ENCODE measurements around the gene BAG5.

Gene BAG5

DNA sequence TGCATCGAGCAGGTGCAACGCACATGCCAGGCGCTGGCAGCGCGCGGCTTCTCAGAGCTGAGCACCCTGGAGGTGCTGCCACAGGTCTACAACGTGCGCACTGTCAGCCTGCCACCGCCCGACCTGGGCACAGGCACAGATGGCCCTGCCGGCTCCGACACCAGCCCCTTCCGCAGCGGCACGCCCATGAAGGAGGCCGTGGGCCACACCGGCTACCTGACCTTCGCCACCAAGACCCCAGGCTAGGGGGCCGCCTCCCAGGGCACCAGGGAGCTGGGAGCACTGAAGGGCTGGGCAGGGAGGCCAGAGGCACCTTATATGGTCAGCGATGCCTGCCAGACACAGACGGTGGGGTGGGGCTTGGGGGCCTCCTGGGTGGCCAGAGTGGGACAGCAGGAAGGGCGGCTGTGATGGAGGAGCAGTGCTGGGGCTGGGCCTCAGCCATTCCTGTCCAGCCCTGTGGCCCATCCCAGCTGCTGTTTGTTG is 27.8 kb downstream of the BAG5 start:
- no peak for TF ChIP-seq ZFX (IDR thresholded peaks at IDR 0.05)
- TF ChIP-seq, protein P1, sequence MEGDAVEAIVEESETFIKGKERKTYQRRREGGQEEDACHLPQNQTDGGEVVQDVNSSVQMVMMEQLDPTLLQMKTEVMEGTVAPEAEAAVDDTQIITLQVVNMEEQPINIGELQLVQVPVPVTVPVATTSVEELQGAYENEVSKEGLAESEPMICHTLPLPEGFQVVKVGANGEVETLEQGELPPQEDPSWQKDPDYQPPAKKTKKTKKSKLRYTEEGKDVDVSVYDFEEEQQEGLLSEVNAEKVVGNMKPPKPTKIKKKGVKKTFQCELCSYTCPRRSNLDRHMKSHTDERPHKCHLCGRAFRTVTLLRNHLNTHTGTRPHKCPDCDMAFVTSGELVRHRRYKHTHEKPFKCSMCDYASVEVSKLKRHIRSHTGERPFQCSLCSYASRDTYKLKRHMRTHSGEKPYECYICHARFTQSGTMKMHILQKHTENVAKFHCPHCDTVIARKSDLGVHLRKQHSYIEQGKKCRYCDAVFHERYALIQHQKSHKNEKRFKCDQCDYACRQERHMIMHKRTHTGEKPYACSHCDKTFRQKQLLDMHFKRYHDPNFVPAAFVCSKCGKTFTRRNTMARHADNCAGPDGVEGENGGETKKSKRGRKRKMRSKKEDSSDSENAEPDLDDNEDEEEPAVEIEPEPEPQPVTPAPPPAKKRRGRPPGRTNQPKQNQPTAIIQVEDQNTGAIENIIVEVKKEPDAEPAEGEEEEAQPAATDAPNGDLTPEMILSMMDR (conservative IDR thresholded peaks at IDR 0.05): no peak
- no peak overlapping the region for H3K27ac ChIP-seq

DNA sequence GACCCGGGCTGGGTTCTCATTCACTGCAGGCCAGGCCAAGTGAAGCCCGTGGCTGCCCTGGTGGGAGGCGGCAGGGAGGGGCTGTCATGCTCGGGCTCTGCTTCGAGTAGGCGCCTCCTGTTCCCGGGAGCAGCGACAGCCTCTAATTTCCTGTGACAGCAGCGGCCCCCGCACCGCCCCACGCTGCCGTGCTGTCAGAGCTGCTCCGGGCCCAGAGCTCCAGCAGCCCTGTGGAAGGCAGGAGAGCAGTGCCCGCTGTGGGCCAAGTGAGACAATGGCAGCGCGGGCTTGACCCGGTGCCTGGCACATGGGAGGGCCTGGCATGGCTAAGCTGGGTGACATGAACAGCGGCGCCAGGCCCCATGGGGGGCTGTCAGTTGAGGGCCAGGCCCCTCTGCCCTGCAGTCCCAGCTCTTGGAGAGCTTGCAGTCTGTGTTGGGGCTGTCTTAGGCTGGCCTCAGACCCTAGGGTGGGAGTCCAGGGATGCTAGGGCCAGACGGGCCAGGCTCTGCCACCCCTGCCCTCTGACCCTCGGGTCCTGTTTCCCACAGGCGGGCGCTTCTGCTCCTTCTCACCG is 28.4 kb downstream of the BAG5 start:
- TF ChIP-seq ZFX (IDR thresholded peaks at IDR 0.05): no peak
- TF ChIP-seq, protein P1 (conservative IDR thresholded peaks at IDR 0.05): no peak

DNA sequence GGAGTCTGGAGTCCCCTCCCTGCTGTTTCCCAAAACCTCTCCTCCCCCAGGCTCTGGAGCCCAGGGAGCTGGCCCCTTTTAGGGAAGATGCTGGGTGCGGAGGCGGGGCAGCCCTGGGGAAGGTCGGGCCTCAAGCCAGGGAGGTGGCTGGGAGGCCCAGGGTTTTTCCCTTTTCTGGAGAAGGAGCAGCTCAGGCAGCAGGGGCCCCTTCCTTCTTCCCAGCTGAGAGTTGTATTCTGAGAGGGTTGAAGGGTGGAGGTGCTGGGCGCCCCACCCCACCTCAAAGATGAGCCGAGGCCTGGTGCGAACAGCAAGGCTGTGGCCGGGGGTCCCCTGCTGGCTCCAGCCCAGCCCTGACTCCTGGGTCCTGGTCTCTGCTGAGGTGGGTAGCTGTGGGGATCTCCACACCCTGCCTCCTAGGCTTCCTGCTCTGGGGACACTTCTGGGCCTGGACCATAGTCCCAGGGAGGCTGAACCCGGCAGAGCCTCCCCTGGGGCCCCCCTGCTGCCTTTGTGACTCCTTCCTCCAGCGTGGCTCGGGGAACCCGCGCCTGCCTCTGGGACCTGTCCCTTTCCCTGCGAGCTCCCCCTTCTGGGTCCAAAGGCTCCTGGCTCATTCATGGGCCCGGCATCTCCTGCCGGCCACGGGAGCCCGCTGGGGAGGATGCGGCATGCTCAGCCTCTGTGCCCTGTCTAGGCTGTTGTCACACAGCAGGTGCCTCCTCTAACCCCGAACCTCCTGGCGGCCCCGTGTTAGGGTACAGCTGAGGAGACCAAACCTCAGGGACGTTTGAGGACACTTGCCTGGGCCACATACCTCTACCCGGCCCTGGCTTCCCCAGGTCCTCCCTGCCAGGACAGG is 29.1 kb downstream of the BAG5 start:
- TF ChIP-seq, protein P1 (conservative IDR thresholded peaks at IDR 0.05): no peak
- no peak for TF ChIP-seq ZFX (IDR thresholded peaks at IDR 0.05)
- no peak overlapping the region for H3K27ac ChIP-seq

More for the DNA sequence above, 28.4 kb downstream of the BAG5 start:
- no peak overlapping the region for H3K27ac ChIP-seq

DNA sequence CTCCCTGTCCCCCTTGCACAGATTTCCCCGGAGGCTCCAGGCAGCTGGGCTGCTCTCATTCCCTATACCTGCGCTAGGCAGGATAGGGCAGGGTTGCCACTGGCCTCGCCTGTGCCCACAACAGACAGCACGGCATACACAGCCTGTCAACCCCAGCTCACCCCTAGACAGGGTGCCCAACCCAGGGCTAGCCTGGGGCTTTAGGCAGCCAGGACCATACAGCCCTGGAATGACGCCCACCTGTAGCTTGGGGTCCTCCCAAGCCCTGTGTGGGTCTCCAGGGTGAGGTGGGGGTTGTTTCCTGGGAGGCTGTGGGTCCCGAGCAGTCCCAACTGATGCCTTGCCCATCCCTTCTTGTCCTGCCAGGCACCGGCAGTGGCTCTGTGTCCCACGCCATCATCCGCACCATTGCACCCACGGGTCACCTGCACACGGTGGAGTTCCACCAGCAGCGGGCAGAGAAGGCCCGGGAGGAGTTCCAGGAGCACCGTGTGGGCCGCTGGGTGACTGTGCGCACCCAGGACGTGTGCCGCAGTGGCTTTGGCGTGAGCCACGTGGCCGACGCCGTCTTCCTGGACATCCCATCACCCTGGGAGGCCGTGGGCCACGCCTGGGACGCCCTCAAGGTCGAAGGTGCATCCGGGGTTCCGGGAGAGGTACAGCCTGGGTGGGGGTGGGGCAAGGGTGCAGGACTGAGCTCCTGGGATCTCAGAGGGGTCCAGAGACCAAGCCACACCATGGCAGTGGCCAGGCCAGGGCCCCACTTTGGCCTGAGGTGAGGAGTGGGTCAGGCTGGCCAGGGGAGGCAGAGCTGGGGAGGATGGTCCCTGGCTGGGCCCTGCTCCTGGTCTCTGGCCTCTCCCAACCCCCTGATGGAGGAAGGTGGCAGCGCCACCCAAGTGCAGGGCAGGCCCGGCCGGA is 30.0 kb downstream of the BAG5 start:
- no peak overlapping the region for H3K27ac ChIP-seq
- TF ChIP-seq ZFX (IDR thresholded peaks at IDR 0.05): no peak
- TF ChIP-seq, protein P1 (conservative IDR thresholded peaks at IDR 0.05): no peak

DNA sequence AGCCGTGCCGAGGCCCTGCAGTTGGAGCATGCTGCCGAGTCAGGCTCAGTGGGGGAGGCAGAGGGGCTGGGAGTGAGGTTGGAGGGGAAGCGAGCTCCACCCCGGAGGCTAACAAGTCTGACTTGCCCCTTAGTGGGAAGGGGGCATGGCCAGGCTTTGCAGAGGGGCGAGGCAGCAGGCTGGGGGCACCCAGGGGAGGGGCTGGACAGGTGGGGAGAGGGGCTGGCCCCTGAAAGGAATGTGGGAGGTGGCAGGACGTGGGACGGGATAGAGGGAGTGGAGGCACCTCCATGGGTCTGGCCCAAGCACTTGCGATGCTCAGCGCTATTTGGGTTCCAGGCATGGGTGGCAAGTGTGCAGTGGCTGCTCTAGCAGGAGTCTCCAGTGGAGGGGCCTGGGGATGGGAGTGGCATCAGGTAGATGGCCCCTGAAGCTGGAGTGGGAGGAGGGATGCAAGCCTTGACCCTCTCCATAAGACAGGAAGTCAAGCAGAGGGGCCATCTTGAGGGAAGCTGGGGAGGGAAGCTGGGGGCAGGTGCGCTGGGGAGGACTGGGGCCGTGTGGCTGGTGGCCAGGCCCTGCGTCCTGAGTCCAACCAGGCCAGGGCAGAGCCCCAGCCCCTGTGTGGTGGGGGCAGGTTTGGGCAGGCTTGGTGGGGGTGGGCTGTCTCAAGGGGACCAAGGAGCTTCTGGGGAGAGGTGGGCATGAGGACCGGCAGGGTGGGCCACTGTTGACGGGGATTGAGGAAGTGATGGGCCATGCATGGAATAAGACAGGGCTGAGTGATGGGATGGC is 30.8 kb downstream of the BAG5 start:
- TF ChIP-seq ZFX (IDR thresholded peaks at IDR 0.05): no peak
- TF ChIP-seq, protein P1 (conservative IDR thresholded peaks at IDR 0.05): no peak
- no peak overlapping the region for H3K27ac ChIP-seq

DNA sequence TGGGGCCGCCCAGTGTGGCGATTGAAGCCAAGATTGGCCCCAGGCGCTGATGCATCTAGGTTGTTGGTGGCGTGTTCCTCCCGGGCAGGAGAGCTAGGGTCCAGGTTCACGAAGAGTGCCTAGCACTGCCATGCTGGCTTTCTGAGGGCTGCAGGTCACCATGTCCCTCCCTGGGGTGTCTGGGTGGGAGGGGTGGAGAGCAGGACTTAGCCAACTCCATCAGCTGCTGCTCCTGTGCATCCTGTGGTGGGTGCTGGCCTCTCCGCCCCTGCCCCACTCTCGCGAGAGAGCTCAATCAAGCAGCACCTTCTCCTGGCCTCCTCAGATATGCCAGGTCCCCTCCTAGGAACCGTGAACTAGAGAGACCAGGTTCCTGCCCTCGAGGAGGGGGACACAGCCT is 31.6 kb downstream of the BAG5 start:
- TF ChIP-seq ZFX (IDR thresholded peaks at IDR 0.05): no peak
- TF ChIP-seq, protein P1 (conservative IDR thresholded peaks at IDR 0.05): no peak
- H3K27ac ChIP-seq: no peak overlapping the region
